Endothelial cell (in vitro differentiated cells): ENCODE data around the gene RETREG2. TPM values are rescaled to one million over a fixed set of nuclear protein-coding genes. Genes with fewer than 3 reads are reported as not detected.

Experiments
- DNase-seq: peaks from one replicate; pipeline ENCODE4 v3.0.0; 2021; ENCODE audit warnings: low spot score
- H3K27ac Mint-ChIP-seq: one replicate; pipeline ENCODE4 v1.8.0; 2021; ENCODE audit warnings: mixed read lengths, inconsistent platforms; ENCODE audit not compliant: unreplicated experiment
- H3K27me3 Mint-ChIP-seq: one replicate; pipeline ENCODE4 v1.8.0; 2021; ENCODE audit warnings: mild to moderate bottlenecking, moderate library complexity, mixed read lengths, inconsistent platforms; ENCODE audit not compliant: unreplicated experiment
- H3K36me3 Mint-ChIP-seq: one replicate; pipeline ENCODE4 v1.8.0; 2021; ENCODE audit warnings: mild to moderate bottlenecking, low read depth, mixed read lengths, inconsistent platforms; ENCODE audit not compliant: unreplicated experiment
- H3K4me1 Mint-ChIP-seq: one replicate; pipeline ENCODE4 v1.8.0; 2021; ENCODE audit warnings: mild to moderate bottlenecking, mixed read lengths, inconsistent platforms; ENCODE audit not compliant: unreplicated experiment
- H3K4me3 Mint-ChIP-seq: one replicate; pipeline ENCODE4 v1.8.0; 2021; ENCODE audit warnings: mild to moderate bottlenecking, mixed read lengths, inconsistent platforms; ENCODE audit not compliant: unreplicated experiment
- H3K9me3 Mint-ChIP-seq: one replicate; pipeline ENCODE4 v1.8.0; 2021; ENCODE audit warnings: mixed read lengths, inconsistent platforms; ENCODE audit not compliant: unreplicated experiment
- total RNA-seq: library from RNA; stranded (reverse); fragmentation: NEBNext Ultra II Directional; extraction: Animal tissue kit (Norgen Biotek cat#: 25700); gene quantifications from one replicate; pipeline ENCODE4 v1.2.1, GENCODE V29; 2021; ENCODE audit not compliant: unreplicated experiment
- TF ChIP-seq, protein P1 (sequence below): fragments of 200-600 bp; sonication (generic); IDR thresholded peaks from one replicate; pipeline ENCODE4 v1.5.0; 2021; ENCODE audit warnings: antibody characterized with exemption; ENCODE audit not compliant: unreplicated experiment

Gene RETREG2
- total RNA-seq, 1 donor from 2014 or later, result 90.6 TPM

DNA sequence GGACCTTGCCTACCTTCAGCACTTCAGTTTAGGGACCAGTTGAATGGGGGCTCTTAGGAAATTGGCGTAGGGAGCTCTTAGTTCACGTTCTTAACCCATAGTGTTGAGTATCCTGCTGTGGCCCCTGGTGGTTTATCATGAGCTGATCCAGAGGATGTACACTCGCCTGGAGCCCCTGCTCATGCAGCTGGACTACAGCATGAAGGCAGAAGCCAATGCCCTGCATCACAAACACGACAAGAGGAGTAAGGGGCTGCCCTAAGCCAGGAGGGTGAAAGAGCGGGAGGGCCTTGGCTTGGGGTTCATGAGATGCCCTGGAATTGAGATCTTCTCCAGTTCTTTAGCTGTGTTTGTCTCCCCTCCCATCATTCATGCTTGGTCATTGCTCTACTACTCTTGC lies 2.9 kb downstream of the RETREG2 start:
- H3K27ac Mint-ChIP-seq, result peak overlapping the region; percentile 65
- H3K27me3 Mint-ChIP-seq, result peaks cover 18% of the 10 kb centered on the region
- peaks cover 42% of the 10 kb centered on the region for H3K36me3 Mint-ChIP-seq
- H3K9me3 Mint-ChIP-seq, result no peaks in the 10 kb centered on the region
- no peak for DNase-seq
- H3K4me3 Mint-ChIP-seq, result no peak overlapping the region
- peaks cover 30% of the 10 kb centered on the region for H3K4me1 Mint-ChIP-seq
- TF ChIP-seq, protein P1, sequence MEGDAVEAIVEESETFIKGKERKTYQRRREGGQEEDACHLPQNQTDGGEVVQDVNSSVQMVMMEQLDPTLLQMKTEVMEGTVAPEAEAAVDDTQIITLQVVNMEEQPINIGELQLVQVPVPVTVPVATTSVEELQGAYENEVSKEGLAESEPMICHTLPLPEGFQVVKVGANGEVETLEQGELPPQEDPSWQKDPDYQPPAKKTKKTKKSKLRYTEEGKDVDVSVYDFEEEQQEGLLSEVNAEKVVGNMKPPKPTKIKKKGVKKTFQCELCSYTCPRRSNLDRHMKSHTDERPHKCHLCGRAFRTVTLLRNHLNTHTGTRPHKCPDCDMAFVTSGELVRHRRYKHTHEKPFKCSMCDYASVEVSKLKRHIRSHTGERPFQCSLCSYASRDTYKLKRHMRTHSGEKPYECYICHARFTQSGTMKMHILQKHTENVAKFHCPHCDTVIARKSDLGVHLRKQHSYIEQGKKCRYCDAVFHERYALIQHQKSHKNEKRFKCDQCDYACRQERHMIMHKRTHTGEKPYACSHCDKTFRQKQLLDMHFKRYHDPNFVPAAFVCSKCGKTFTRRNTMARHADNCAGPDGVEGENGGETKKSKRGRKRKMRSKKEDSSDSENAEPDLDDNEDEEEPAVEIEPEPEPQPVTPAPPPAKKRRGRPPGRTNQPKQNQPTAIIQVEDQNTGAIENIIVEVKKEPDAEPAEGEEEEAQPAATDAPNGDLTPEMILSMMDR, result no peak

DNA sequence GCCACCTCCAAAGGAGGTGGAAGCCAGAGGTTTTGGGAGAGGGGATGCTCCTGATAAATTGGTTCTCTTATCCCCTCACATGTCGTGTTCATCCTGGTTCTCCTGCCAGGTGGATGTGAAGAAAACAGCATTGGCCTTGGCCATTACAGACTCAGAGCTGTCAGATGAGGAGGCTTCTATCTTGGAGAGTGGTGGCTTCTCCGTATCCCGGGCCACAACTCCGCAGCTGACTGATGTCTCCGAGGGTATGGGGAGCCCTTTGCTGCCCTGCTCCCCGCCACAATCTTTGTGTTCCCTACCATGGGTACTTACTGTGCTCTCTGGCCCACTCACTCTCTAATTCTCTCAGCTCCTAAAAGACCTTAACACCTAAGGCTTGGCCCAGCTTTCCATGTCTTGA lies 3.5 kb downstream of the RETREG2 start:
- Mint-ChIP-seq H3K27ac (peak overlapping the region; percentile 65), H3K27me3 (peaks cover 17% of the 10 kb centered on the region), H3K4me3 (no peak overlapping the region), H3K9me3 (no peaks in the 10 kb centered on the region), H3K36me3 (peaks cover 41% of the 10 kb centered on the region), H3K4me1 (peaks cover 29% of the 10 kb centered on the region)
- TF ChIP-seq, protein P1, result no peak
- no peak for DNase-seq

DNA sequence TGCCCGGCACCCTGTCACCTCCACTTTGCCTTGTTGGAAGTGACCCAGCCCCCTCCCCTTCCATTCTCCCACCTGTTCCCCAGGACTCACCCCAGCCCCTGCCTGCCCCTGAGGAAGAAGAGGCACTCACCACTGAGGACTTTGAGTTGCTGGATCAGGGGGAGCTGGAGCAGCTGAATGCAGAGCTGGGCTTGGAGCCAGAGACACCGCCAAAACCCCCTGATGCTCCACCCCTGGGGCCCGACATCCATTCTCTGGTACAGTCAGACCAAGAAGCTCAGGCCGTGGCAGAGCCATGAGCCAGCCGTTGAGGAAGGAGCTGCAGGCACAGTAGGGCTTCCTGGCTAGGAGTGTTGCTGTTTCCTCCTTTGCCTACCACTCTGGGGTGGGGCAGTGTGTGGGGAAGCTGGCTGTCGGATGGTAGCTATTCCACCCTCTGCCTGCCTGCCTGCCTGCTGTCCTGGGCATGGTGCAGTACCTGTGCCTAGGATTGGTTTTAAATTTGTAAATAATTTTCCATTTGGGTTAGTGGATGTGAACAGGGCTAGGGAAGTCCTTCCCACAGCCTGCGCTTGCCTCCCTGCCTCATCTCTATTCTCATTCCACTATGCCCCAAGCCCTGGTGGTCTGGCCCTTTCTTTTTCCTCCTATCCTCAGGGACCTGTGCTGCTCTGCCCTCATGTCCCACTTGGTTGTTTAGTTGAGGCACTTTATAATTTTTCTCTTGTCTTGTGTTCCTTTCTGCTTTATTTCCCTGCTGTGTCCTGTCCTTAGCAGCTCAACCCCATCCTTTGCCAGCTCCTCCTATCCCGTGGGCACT lies 4.5 kb downstream of the RETREG2 start:
- Mint-ChIP-seq H3K27me3 (peaks cover 15% of the 10 kb centered on the region), H3K4me3 (peak overlapping the region; percentile 77), H3K27ac (peak overlapping the region; percentile 57), H3K4me1 (peaks cover 28% of the 10 kb centered on the region), H3K9me3 (no peaks in the 10 kb centered on the region), H3K36me3 (peaks cover 37% of the 10 kb centered on the region)
- TF ChIP-seq, protein P1, result no peak
- DNase-seq, result peak; percentile 18

DNA sequence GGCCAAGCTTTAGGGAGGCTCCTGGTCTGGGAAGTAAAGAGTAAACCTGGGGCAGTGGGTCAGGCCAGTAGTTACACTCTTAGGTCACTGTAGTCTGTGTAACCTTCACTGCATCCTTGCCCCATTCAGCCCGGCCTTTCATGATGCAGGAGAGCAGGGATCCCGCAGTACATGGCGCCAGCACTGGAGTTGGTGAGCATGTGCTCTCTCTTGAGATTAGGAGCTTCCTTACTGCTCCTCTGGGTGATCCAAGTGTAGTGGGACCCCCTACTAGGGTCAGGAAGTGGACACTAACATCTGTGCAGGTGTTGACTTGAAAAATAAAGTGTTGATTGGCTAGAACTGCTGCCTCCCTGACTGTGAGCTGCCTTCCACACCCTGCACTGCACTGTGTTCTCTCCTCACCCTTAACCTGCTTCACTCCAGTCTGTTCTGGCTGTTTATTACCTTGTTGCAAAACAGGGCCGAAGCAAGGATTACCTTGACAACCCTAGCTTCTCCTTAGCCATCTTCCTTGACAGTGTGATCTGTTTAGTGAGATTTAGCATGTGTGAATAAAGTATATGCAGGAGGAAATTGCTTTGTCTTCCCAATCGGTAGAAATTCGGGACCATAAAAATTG lies 5.2 kb downstream of the RETREG2 start:
- TF ChIP-seq, protein P1, result no peak
- H3K27me3 Mint-ChIP-seq, result peaks cover 13% of the 10 kb centered on the region
- H3K36me3 Mint-ChIP-seq, result peaks cover 34% of the 10 kb centered on the region
- peak overlapping the region; percentile 67 for H3K27ac Mint-ChIP-seq
- no peaks in the 10 kb centered on the region for H3K9me3 Mint-ChIP-seq
- peak overlapping the region; percentile 77 for H3K4me3 Mint-ChIP-seq
- peaks cover 26% of the 10 kb centered on the region for H3K4me1 Mint-ChIP-seq
- DNase-seq, result no peak

DNA sequence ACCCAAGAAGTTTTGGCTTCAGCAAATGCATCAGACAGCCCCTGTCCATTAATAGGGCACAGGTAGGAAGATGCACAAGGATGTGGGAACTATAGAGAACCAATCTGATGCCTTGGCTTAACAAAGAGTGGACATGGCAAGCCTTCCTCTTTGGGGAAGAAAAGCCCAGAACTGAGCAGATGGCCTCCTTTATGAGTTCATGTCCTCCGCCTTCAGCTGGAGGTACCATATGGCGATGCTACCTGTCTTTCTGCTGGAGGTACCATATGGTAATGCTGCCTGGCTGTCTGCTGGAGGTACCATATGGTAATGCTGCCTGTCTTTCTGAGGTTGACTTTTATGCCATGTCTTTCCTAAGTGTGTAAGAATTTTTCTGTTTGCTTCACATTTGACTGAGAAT lies 6.0 kb downstream of the RETREG2 start:
- H3K9me3 Mint-ChIP-seq, result no peaks in the 10 kb centered on the region
- peaks cover 7% of the 10 kb centered on the region for H3K27me3 Mint-ChIP-seq
- no peak overlapping the region for H3K27ac Mint-ChIP-seq
- peaks cover 30% of the 10 kb centered on the region for H3K36me3 Mint-ChIP-seq
- TF ChIP-seq, protein P1, result no peak
- H3K4me1 Mint-ChIP-seq, result peaks cover 20% of the 10 kb centered on the region
- H3K4me3 Mint-ChIP-seq, result no peak overlapping the region
- DNase-seq, result no peak
